DMS114 treated with DMSO at 0.1 percent for 48 hours (cell line): ENCODE measurements around the gene FCGR1A.
"Not testable (repeated sequence)": the region's sequence is repeated elsewhere in the genome, so short reads cannot be mapped to it uniquely, and the experiment has no call there.

Source experiments
- DNase-seq: peaks from one replicate; lab custom pipeline; 2025; ENCODE audit not compliant: unreplicated experiment; lab: John Stamatoyannopoulos, UW

FCGR1A gene

GRCh38 chr1:149782600-149782999 lies at the start of gene FCGR1A:
Gene FCGR1A, plus strand, starts transcription at chr1:149782694. Its CDS starts 50 bp downstream, at chr1:149782744.
- DNase-seq = not testable (repeated sequence)

- not testable (repeated sequence) for DNase-seq
Observed at GRCh38 chr1:149732781-149733180, 49.7 kb upstream of the FCGR1A start.

- DNase-seq = not testable (repeated sequence)
Observed at GRCh38 chr1:149734692-149735091, 47.8 kb upstream of the FCGR1A start.

GRCh38 chr1:149740148-149740581 lies 42.3 kb upstream of the FCGR1A start:
- not testable (repeated sequence) for DNase-seq

GRCh38 chr1:149740590-149741230 lies 41.8 kb upstream of the FCGR1A start:
- DNase-seq = not testable (repeated sequence)

GRCh38 chr1:149741914-149742313 lies 40.6 kb upstream of the FCGR1A start:
- DNase-seq = not testable (repeated sequence)

GRCh38 chr1:149746463-149747356 lies 35.8 kb upstream of the FCGR1A start:
- DNase-seq = not testable (repeated sequence)

GRCh38 chr1:149747359-149748143 lies 34.9 kb upstream of the FCGR1A start:
- DNase-seq = not testable (repeated sequence)

- not testable (repeated sequence) for DNase-seq
Observed at GRCh38 chr1:149748144-149748500, 34.4 kb upstream of the FCGR1A start.

- DNase-seq = not testable (repeated sequence)
Observed at GRCh38 chr1:149750562-149750961, 31.9 kb upstream of the FCGR1A start.

GRCh38 chr1:149752186-149752585 lies 30.3 kb upstream of the FCGR1A start:
- DNase-seq = not testable (repeated sequence)

GRCh38 chr1:149753466-149753865 lies 29.0 kb upstream of the FCGR1A start:
- not testable (repeated sequence) for DNase-seq

GRCh38 chr1:149755294-149755693 lies 27.2 kb upstream of the FCGR1A start:
- not testable (repeated sequence) for DNase-seq

GRCh38 chr1:149762294-149762693 lies 20.2 kb upstream of the FCGR1A start:
- not testable (repeated sequence) for DNase-seq

- DNase-seq = not testable (repeated sequence)
Observed at GRCh38 chr1:149764087-149764800, 18.2 kb upstream of the FCGR1A start.

- DNase-seq = not testable (repeated sequence)
Observed at GRCh38 chr1:149766241-149766640, 16.3 kb upstream of the FCGR1A start.

GRCh38 chr1:149769216-149769615 lies 13.3 kb upstream of the FCGR1A start:
- not testable (repeated sequence) for DNase-seq

GRCh38 chr1:149770661-149771060 lies 11.8 kb upstream of the FCGR1A start:
- not testable (repeated sequence) for DNase-seq

- DNase-seq = not testable (repeated sequence)
Observed at GRCh38 chr1:149771653-149772425, 10.7 kb upstream of the FCGR1A start.
